GM23338 (cell line): ENCODE data around the gene TMIGD3. TPM values are rescaled to one million over a fixed set of nuclear protein-coding genes. Genes with fewer than 3 reads are reported as not detected.

ENCODE experiments used
- ATAC-seq: fragments of 200-7000 bp; cut with Tn5 transposase; 3 replicates; pipeline ENCODE4 v1.9.1; 2020
- DNase-seq: peaks from one replicate; pipeline ENCODE4 v3.0.0-alpha.2; 2015; ENCODE audit warnings: low spot score
- H2AFZ ChIP-seq: fragments of 200-600 bp; sonication (generic); 2 replicates; pipeline ENCODE4 v1.8.0; 2016; ENCODE audit warnings: antibody characterized with exemption, mild to moderate bottlenecking, moderate library complexity
- H3F3A ChIP-seq: fragments of 200-600 bp; sonication (generic); replicated peaks from 2 replicates; pipeline ENCODE4 v1.8.0; 2017; ENCODE audit warnings: antibody characterized with exemption, mixed run types, low read depth
- H3K27ac ChIP-seq: fragments of 200-600 bp; sonication (generic); 2 replicates; pipeline ENCODE4 v1.6.1; 2016; ENCODE audit warnings: low read depth
- H3K27me3 ChIP-seq: fragments of 200-600 bp; sonication (generic); 2 replicates; pipeline ENCODE4 v1.8.0; 2016; ENCODE audit warnings: mild to moderate bottlenecking, mixed run types, moderate library complexity; ENCODE audit not compliant: insufficient read depth
- H3K36me3 ChIP-seq: fragments of 200-600 bp; sonication (generic); 2 replicates; pipeline ENCODE4 v1.8.0; 2016; ENCODE audit warnings: mild to moderate bottlenecking; ENCODE audit not compliant: insufficient read depth
- H3K4me1 ChIP-seq: fragments of 200-600 bp; sonication (generic); 2 replicates; pipeline ENCODE4 v1.8.0; 2016; ENCODE audit warnings: mild to moderate bottlenecking, moderate library complexity; ENCODE audit not compliant: insufficient read depth
- H3K4me2 ChIP-seq: fragments of 200-600 bp; sonication (generic); 2 replicates; pipeline ENCODE4 v1.7.1; 2017; ENCODE audit warnings: mixed run types
- H3K4me3 ChIP-seq: fragments of 200-600 bp; sonication (generic); 2 replicates; pipeline ENCODE4 v1.6.1; 2016; ENCODE audit warnings: mixed run types
- H3K79me2 ChIP-seq: fragments of 200-600 bp; sonication (generic); replicated peaks from 2 replicates; pipeline ENCODE4 v1.8.0; 2017; ENCODE audit warnings: mild to moderate bottlenecking; ENCODE audit not compliant: insufficient read depth
- H3K9me2 ChIP-seq: fragments of 200-600 bp; sonication (generic); 2 replicates; pipeline ENCODE4 v1.8.0; 2017; ENCODE audit not compliant: insufficient read depth
- H4K20me1 ChIP-seq: fragments of 200-600 bp; sonication (generic); replicated peaks from 2 replicates; pipeline ENCODE4 v1.8.0; 2017; ENCODE audit warnings: mild to moderate bottlenecking; ENCODE audit not compliant: insufficient read depth
- H3K27ac Mint-ChIP-seq: 2 replicates; pipeline ENCODE4 v1.8.0; 2020; ENCODE audit warnings: inconsistent platforms, mild to moderate bottlenecking, moderate library complexity, mixed read lengths
- H3K27me3 Mint-ChIP-seq: 3 replicates; pipeline ENCODE4 v1.8.0; 2022; ENCODE audit warnings: low read depth, mild to moderate bottlenecking, moderate library complexity, mixed read lengths, inconsistent platforms; ENCODE audit not compliant: insufficient read depth, poor library complexity
- H3K36me3 Mint-ChIP-seq: 3 replicates; pipeline ENCODE4 v1.8.0; 2021; ENCODE audit warnings: low read depth, mild to moderate bottlenecking, inconsistent platforms, moderate library complexity, mixed read lengths
- H3K4me1 Mint-ChIP-seq: 3 replicates; pipeline ENCODE4 v1.8.0; 2020; ENCODE audit warnings: mild to moderate bottlenecking, inconsistent platforms, mixed read lengths
- H3K4me3 Mint-ChIP-seq: 3 replicates; pipeline ENCODE4 v1.8.0; 2021; ENCODE audit warnings: moderate library complexity, mild to moderate bottlenecking, inconsistent platforms, mixed read lengths
- H3K9me3 Mint-ChIP-seq: 3 replicates; pipeline ENCODE4 v1.8.0; 2020; ENCODE audit warnings: moderate library complexity, mild to moderate bottlenecking, inconsistent platforms, mixed read lengths
- CREB1 ChIP-seq: fragments of 250-450 bp; sonication (Bioruptor Pico); IDR thresholded peaks from 2 replicates; pipeline ENCODE4 v1.5.0; 2020; ENCODE audit warnings: low read depth, mild to moderate bottlenecking, moderate library complexity
- EZH2 ChIP-seq: fragments of 200-600 bp; sonication (generic); IDR thresholded peaks from one replicate; pipeline ENCODE4 v1.8.0; 2017; ENCODE audit warnings: antibody characterized with exemption, mild to moderate bottlenecking, low read depth; ENCODE audit not compliant: unreplicated experiment
- EZH2phosphoT487 ChIP-seq: fragments of 200-600 bp; sonication (generic); IDR thresholded peaks from one replicate; pipeline ENCODE4 v1.8.1; 2018; ENCODE audit warnings: antibody characterized with exemption; ENCODE audit not compliant: unreplicated experiment
- JUNB ChIP-seq: IDR thresholded peaks from one replicate; pipeline ENCODE4 v1.6.1; 2016; ENCODE audit warnings: antibody characterized with exemption; ENCODE audit not compliant: unreplicated experiment
- NANOG ChIP-seq: IDR thresholded peaks from 2 replicates; pipeline ENCODE4 v1.6.1; 2016; ENCODE audit warnings: antibody characterized with exemption, borderline replicate concordance
- POLR2AphosphoS5 ChIP-seq: IDR thresholded peaks from 2 replicates; pipeline ENCODE4 v1.6.1; 2016; ENCODE audit warnings: antibody characterized with exemption, low read depth
- STAT1 ChIP-seq: IDR thresholded peaks from one replicate; pipeline ENCODE4 v1.6.1; 2016; ENCODE audit warnings: antibody characterized with exemption; ENCODE audit not compliant: unreplicated experiment
- ZNF114 ChIP-seq: fragments of 250-450 bp; sonication (Bioruptor Pico); IDR thresholded peaks from 2 replicates; pipeline ENCODE4 v1.5.0; 2020; ENCODE audit warnings: mild to moderate bottlenecking, moderate library complexity
- polyA plus RNA-seq: library from polyadenylated mRNA; unstranded; fragments of >200 nt; fragmentation: Nextera tagmentation; extraction: Ambion mirVana; gene quantifications from 2 replicates; pipeline ENCODE4 v1.2.1, GENCODE V29; 2016
- total RNA-seq: library from RNA; depleted of rRNA; stranded (reverse); fragments of >200 nt; shearing (Covaris generic); gene quantifications from 2 replicates; pipeline ENCODE4 v1.2.3, GENCODE V29; 2014
- TF ChIP-seq, protein P1 (sequence below), 2 experiments: fragments of 200-600 bp in 1 of 2; sonication (generic) in 1 of 2; conservative IDR thresholded peaks; 2 replicates each; pipeline versions ENCODE4 v1.5.1 to v1.6.1; 2016 to 2017; ENCODE audit warnings: antibody characterized with exemption in 2 of 2, low read depth in 2 of 2, mild to moderate bottlenecking in 2 of 2, moderate library complexity in 1 of 2
- TF ChIP-seq, protein P2 (sequence below): fragments of 250-450 bp; sonication (Bioruptor Pico); IDR thresholded peaks from 2 replicates; pipeline ENCODE4 v1.5.0; 2020; ENCODE audit warnings: mild to moderate bottlenecking, moderate library complexity
- TF ChIP-seq, protein P3 (sequence below): IDR thresholded peaks from 2 replicates; pipeline ENCODE4 v1.6.1; 2016; ENCODE audit warnings: antibody characterized with exemption

The TMIGD3 gene
- total and polyA plus RNA-seq, 2 experiments from 2014 or later, result not detected

- no peak for TF ChIP-seq STAT1
- TF ChIP-seq NANOG, result no peak
- TF ChIP-seq CREB1 (CRISPR knock-in tag), result no peak
These were observed 32.1 kb upstream of the TMIGD3 start (continued) for GRCh38 chr1:111535256-111536191.

GRCh38 chr1:111520053-111520452, 16.6 kb upstream of the TMIGD3 start:
- ATAC-seq (no peak), DNase-seq (no peak)
- Histone ChIP-seq H3K4me2 (no peak overlapping the region), H3F3A (no peaks in the 10 kb centered on the region), H3K27ac (no peak overlapping the region), H3K79me2 (no peaks in the 10 kb centered on the region), H3K36me3 (no peaks in the 10 kb centered on the region), H2AFZ (no peak overlapping the region), H3K27me3 (peaks cover 5% of the 10 kb centered on the region; the same call in 1 of the 2 replicates), H4K20me1 (no peaks in the 10 kb centered on the region), H3K9me2 (no peaks in the 10 kb centered on the region), H3K4me3 (no peak overlapping the region), H3K4me1 (peaks cover 4% of the 10 kb centered on the region; the same call in 1 of the 2 replicates)
- Mint-ChIP-seq H3K9me3 (peaks cover 2% of the 10 kb centered on the region; the same call in 2 of the 3 replicates), H3K27me3 (peaks cover 7% of the 10 kb centered on the region), H3K4me3 (no peak overlapping the region), H3K27ac (no peak overlapping the region), H3K36me3 (no peaks in the 10 kb centered on the region; the same call in 2 of the 3 replicates), H3K4me1 (peaks cover 5% of the 10 kb centered on the region; the same call in 2 of the 3 replicates)
- TF ChIP-seq, protein P1, sequence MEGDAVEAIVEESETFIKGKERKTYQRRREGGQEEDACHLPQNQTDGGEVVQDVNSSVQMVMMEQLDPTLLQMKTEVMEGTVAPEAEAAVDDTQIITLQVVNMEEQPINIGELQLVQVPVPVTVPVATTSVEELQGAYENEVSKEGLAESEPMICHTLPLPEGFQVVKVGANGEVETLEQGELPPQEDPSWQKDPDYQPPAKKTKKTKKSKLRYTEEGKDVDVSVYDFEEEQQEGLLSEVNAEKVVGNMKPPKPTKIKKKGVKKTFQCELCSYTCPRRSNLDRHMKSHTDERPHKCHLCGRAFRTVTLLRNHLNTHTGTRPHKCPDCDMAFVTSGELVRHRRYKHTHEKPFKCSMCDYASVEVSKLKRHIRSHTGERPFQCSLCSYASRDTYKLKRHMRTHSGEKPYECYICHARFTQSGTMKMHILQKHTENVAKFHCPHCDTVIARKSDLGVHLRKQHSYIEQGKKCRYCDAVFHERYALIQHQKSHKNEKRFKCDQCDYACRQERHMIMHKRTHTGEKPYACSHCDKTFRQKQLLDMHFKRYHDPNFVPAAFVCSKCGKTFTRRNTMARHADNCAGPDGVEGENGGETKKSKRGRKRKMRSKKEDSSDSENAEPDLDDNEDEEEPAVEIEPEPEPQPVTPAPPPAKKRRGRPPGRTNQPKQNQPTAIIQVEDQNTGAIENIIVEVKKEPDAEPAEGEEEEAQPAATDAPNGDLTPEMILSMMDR (conservative IDR thresholded peaks at IDR 0.05; ENCODE audit: low read depth in 2 of 2), result no peak
- TF ChIP-seq, protein P2, sequence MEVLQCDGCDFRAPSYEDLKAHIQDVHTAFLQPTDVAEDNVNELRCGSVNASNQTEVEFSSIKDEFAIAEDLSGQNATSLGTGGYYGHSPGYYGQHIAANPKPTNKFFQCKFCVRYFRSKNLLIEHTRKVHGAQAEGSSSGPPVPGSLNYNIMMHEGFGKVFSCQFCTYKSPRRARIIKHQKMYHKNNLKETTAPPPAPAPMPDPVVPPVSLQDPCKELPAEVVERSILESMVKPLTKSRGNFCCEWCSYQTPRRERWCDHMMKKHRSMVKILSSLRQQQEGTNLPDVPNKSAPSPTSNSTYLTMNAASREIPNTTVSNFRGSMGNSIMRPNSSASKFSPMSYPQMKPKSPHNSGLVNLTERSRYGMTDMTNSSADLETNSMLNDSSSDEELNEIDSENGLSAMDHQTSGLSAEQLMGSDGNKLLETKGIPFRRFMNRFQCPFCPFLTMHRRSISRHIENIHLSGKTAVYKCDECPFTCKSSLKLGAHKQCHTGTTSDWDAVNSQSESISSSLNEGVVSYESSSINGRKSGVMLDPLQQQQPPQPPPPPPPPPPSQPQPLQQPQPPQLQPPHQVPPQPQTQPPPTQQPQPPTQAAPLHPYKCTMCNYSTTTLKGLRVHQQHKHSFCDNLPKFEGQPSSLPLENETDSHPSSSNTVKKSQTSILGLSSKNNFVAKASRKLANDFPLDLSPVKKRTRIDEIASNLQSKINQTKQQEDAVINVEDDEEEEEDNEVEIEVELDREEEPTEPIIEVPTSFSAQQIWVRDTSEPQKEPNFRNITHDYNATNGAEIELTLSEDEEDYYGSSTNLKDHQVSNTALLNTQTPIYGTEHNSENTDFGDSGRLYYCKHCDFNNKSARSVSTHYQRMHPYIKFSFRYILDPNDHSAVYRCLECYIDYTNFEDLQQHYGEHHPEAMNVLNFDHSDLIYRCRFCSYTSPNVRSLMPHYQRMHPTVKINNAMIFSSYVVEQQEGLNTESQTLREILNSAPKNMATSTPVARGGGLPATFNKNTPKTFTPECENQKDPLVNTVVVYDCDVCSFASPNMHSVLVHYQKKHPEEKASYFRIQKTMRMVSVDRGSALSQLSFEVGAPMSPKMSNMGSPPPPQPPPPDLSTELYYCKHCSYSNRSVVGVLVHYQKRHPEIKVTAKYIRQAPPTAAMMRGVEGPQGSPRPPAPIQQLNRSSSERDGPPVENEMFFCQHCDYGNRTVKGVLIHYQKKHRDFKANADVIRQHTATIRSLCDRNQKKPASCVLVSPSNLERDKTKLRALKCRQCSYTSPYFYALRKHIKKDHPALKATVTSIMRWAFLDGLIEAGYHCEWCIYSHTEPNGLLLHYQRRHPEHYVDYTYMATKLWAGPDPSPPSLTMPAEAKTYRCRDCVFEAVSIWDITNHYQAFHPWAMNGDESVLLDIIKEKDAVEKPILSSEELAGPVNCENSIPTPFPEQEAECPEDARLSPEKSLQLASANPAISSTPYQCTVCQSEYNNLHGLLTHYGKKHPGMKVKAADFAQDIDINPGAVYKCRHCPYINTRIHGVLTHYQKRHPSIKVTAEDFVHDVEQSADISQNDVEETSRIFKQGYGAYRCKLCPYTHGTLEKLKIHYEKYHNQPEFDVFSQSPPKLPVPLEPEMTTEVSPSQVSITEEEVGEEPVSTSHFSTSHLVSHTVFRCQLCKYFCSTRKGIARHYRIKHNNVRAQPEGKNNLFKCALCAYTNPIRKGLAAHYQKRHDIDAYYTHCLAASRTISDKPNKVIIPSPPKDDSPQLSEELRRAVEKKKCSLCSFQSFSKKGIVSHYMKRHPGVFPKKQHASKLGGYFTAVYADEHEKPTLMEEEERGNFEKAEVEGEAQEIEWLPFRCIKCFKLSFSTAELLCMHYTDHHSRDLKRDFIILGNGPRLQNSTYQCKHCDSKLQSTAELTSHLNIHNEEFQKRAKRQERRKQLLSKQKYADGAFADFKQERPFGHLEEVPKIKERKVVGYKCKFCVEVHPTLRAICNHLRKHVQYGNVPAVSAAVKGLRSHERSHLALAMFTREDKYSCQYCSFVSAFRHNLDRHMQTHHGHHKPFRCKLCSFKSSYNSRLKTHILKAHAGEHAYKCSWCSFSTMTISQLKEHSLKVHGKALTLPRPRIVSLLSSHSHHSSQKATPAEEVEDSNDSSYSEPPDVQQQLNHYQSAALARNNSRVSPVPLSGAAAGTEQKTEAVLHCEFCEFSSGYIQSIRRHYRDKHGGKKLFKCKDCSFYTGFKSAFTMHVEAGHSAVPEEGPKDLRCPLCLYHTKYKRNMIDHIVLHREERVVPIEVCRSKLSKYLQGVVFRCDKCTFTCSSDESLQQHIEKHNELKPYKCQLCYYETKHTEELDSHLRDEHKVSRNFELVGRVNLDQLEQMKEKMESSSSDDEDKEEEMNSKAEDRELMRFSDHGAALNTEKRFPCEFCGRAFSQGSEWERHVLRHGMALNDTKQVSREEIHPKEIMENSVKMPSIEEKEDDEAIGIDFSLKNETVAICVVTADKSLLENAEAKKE (CRISPR knock-in tag), result no peak
- no peak for TF ChIP-seq NANOG
- TF ChIP-seq, protein P3, sequence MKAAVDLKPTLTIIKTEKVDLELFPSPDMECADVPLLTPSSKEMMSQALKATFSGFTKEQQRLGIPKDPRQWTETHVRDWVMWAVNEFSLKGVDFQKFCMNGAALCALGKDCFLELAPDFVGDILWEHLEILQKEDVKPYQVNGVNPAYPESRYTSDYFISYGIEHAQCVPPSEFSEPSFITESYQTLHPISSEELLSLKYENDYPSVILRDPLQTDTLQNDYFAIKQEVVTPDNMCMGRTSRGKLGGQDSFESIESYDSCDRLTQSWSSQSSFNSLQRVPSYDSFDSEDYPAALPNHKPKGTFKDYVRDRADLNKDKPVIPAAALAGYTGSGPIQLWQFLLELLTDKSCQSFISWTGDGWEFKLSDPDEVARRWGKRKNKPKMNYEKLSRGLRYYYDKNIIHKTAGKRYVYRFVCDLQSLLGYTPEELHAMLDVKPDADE, result no peak
- TF ChIP-seq POLR2AphosphoS5, result no peak
- no peak for TF ChIP-seq CREB1 (CRISPR knock-in tag)
- TF ChIP-seq EZH2phosphoT487, result no peak
- TF ChIP-seq STAT1, result no peak
- no peak for TF ChIP-seq ZNF114 (CRISPR knock-in tag)
- no peak for TF ChIP-seq EZH2
- no peak for TF ChIP-seq JUNB
